ENCODE data around the gene TAS2R42.

DNA sequence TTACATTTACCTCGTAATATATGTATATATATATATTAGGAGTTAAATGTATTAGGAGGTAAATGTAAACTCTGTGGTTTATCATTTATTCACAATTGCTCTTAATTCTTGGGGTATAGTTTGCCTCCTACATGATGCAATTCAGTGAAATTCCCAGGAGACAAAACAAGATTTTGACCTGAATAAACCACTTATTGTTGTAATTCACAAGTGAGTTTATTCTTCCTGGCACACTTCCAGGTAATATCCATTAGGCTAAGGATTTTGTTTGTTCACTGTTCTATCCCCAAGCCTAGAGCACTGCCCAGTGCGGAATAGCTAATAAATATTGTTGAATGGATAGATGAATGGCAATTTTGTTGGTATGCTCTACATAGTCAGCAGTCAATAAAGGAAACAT is 12.7 kb downstream of the TAS2R42 start:
- TF ChIP-seq REST (IDR thresholded peaks at IDR 0.05; ENCODE audit: insufficient replicate concordance, low read depth), result no peak
- no peak for TF ChIP-seq CTCF (IDR thresholded peaks at IDR 0.05; ENCODE audit: insufficient read depth, low read length)
- TF ChIP-seq GABPA (IDR thresholded peaks at IDR 0.05; ENCODE audit: low read depth), result no peak
- no peak for TF ChIP-seq POLR2AphosphoS5 (IDR thresholded peaks at IDR 0.05; ENCODE audit: low read depth)
